ENCODE results near the gene YARS1. TPM values are rescaled to one million over a fixed set of nuclear protein-coding genes. Genes with fewer than 3 reads are reported as not detected.

The YARS1 gene
- total RNA-seq, 1 experiment from 2014 or later, result 115 TPM

GRCh38 chr1:32748348-32748747 lies 68.8 kb downstream of the YARS1 start:
- CTCF ChIA-PET, result no interaction called here
- H3K9me3 ChIP-seq (ENCODE audit: low read length), result no peaks in the 10 kb centered on the region
- POLR2A ChIA-PET (ENCODE audit: unreplicated experiment), result no interaction called here
- no peak overlapping the region for H3K4me3 ChIP-seq (ENCODE audit: low read length)
- no peak overlapping the region for H3K27ac ChIP-seq (ENCODE audit: low read length)
- H3K9ac ChIP-seq (ENCODE audit: low read length), result no peak overlapping the region
- BruUV-seq (replicated peaks), result no TSS peak
- peaks cover 81% of the 10 kb centered on the region for H3K79me2 ChIP-seq (ENCODE audit: low read length)
- H3K4me1 ChIP-seq (ENCODE audit: insufficient read depth, low read length), result peaks cover 12% of the 10 kb centered on the region
- intact Hi-C loops (cut with micrococcal nuclease), result no loop called here
- peaks cover 8% of the 10 kb centered on the region for H3K36me3 ChIP-seq (ENCODE audit: low read depth, low read length)
- DNase-seq, result no peak
- no peaks in the 10 kb centered on the region for H3K9me2 ChIP-seq (replicated peaks; ENCODE audit: low read length)
- TF ChIP-seq CTCF (conservative IDR thresholded peaks at IDR 0.05; ENCODE audit: low read depth, low read length) (no peak), EZH2phosphoT487 (IDR thresholded peaks at IDR 0.05; ENCODE audit: borderline replicate concordance, low read length) (no peak), EZH2 (IDR thresholded peaks at IDR 0.05; ENCODE audit: low read length, unreplicated experiment) (no peak)
- 0 out of 2 replicates have a peak, but pooled peaks cover 3% of the 10 kb centered on the region for H4K20me1 ChIP-seq (ENCODE audit: low read length)
- no peak overlapping the region for H3K4me2 ChIP-seq (ENCODE audit: low read length)
- H3F3A ChIP-seq (ENCODE audit: low read length, unreplicated experiment), result no peaks in the 10 kb centered on the region
- H3K27me3 ChIP-seq (ENCODE audit: low read length), result no peaks in the 10 kb centered on the region
- no peak overlapping the region for H2AFZ ChIP-seq (ENCODE audit: low read length)
- no peak for ATAC-seq

GRCh38 chr1:32746130-32746529 lies 71.0 kb downstream of the YARS1 start:
- Histone ChIP-seq H3K9ac (ENCODE audit: low read length) (no peak overlapping the region), H3K4me3 (ENCODE audit: low read length) (no peak overlapping the region), H3K9me2 (replicated peaks; ENCODE audit: low read length) (no peaks in the 10 kb centered on the region), H2AFZ (ENCODE audit: low read length) (no peak overlapping the region), H3K27ac (ENCODE audit: low read length) (no peak overlapping the region), H3K79me2 (ENCODE audit: low read length) (peaks cover 87% of the 10 kb centered on the region), H3F3A (ENCODE audit: low read length, unreplicated experiment) (no peaks in the 10 kb centered on the region), H4K20me1 (ENCODE audit: low read length) (0 out of 2 replicates have a peak, but pooled peaks cover 3% of the 10 kb centered on the region), H3K36me3 (ENCODE audit: low read depth, low read length) (peaks cover 8% of the 10 kb centered on the region), H3K4me1 (ENCODE audit: insufficient read depth, low read length) (peaks cover 23% of the 10 kb centered on the region), H3K4me2 (ENCODE audit: low read length) (no peak overlapping the region), H3K9me3 (ENCODE audit: low read length) (no peaks in the 10 kb centered on the region), H3K27me3 (ENCODE audit: low read length) (no peaks in the 10 kb centered on the region)
- POLR2A ChIA-PET (ENCODE audit: unreplicated experiment), result no interaction called here
- no peak for ATAC-seq
- TF ChIP-seq EZH2 (IDR thresholded peaks at IDR 0.05; ENCODE audit: low read length, unreplicated experiment) (no peak), EZH2phosphoT487 (IDR thresholded peaks at IDR 0.05; ENCODE audit: borderline replicate concordance, low read length) (no peak), CTCF (conservative IDR thresholded peaks at IDR 0.05; ENCODE audit: low read depth, low read length) (no peak)
- no peak for DNase-seq
- CTCF ChIA-PET, result no interaction called here
- BruUV-seq (replicated peaks), result no TSS peak
- intact Hi-C loops (cut with micrococcal nuclease), result no loop called here

- Histone ChIP-seq H3K4me3 (ENCODE audit: low read length) (peak overlapping the region; percentile 97; the same call in 1 of the 2 replicates), H4K20me1 (ENCODE audit: low read length) (0 out of 2 replicates have a peak, but pooled peaks cover 3% of the 10 kb centered on the region), H3K27me3 (ENCODE audit: low read length) (no peaks in the 10 kb centered on the region), H3K79me2 (ENCODE audit: low read length) (peaks cover 76% of the 10 kb centered on the region), H3K4me1 (ENCODE audit: insufficient read depth, low read length) (peaks cover 29% of the 10 kb centered on the region), H2AFZ (ENCODE audit: low read length) (no peak overlapping the region), H3K36me3 (ENCODE audit: low read depth, low read length) (peaks cover 8% of the 10 kb centered on the region), H3K9me3 (ENCODE audit: low read length) (no peaks in the 10 kb centered on the region), H3F3A (ENCODE audit: low read length, unreplicated experiment) (no peaks in the 10 kb centered on the region), H3K9me2 (replicated peaks; ENCODE audit: low read length) (no peaks in the 10 kb centered on the region), H3K27ac (ENCODE audit: low read length) (no peak overlapping the region), H3K9ac (ENCODE audit: low read length) (no peak overlapping the region), H3K4me2 (ENCODE audit: low read length) (peak overlapping the region; percentile 99)
- CTCF ChIA-PET, result no interaction called here
- TF ChIP-seq CTCF (conservative IDR thresholded peaks at IDR 0.05; ENCODE audit: low read depth, low read length) (no peak), EZH2phosphoT487 (IDR thresholded peaks at IDR 0.05; ENCODE audit: borderline replicate concordance, low read length) (no peak)
- no TSS peak for BruUV-seq (replicated peaks)
- ATAC-seq, result no peak
- POLR2A ChIA-PET (ENCODE audit: unreplicated experiment), result interaction anchor here (0.6 kb wide), 1 partner anchor 227 kb away, joined by 3 read pairs; no protein-coding TSS in a partner anchor
- intact Hi-C loops (cut with micrococcal nuclease), result no loop called here
- no peak for DNase-seq
These were observed 73.1 kb downstream of the YARS1 start for GRCh38 chr1:32744071-32744425.
